Esophagus squamous epithelium (tissue), 4 donors: ENCODE data around the gene SLC8A2.

Experiments used
- CTCF ChIP-seq, 6 experiments: fragments of 450-650 bp in 4 of 6; fragments of 200-600 bp in 2 of 6; sonication (generic) in 2 of 6; IDR thresholded peaks; one replicate each; pipeline ENCODE4 v1.5.1; 2016 to 2019; ENCODE audit warnings: antibody characterized with exemption in 6 of 6, mild to moderate bottlenecking in 4 of 6, moderate library complexity in 4 of 6
- POLR2A ChIP-seq, 4 donors: fragments of 450-650 bp; IDR thresholded peaks; one replicate each; pipeline ENCODE4 v1.6.1; 2017; ENCODE audit warnings: antibody characterized with exemption in 4 of 4, mild to moderate bottlenecking in 4 of 4, moderate library complexity in 3 of 4

- TF ChIP-seq CTCF (IDR thresholded peaks at IDR 0.05): no peak
- no peak for TF ChIP-seq POLR2A (IDR thresholded peaks at IDR 0.05)
Measured at GRCh38 chr19:47509973-47510372, 38.3 kb upstream of the SLC8A2 start.
